HCT116 (cell line): ENCODE data around the gene ZNF367. TPM values are rescaled to one million over a fixed set of nuclear protein-coding genes. Genes with fewer than 3 reads are reported as not detected.
A peak's percentile ranks its signal among the peaks of the same experiment; 100 is the strongest.

ENCODE experiments used
- ATAC-seq: fragments of 200-7000 bp; cut with Tn5 transposase; 2 replicates; pipeline ENCODE4 v1.9.1; 2020; ENCODE audit warnings: mild to moderate bottlenecking, moderate library complexity
- BruUV-seq: library from RNA; stranded (reverse); fragments of 400-500 nt; replicated peaks from 2 replicates; lab custom pipeline; 2021; lab: Mats Ljungman, UMichigan
- CTCF ChIA-PET: fragments of 300-600 bp; sonication (Branson Sonifier 250); formaldehyde crosslinking; loops from one replicate; lab custom pipeline; 2021; ENCODE audit warnings: antibody characterized with exemption; lab: Charles Lee
- POLR2A ChIA-PET: fragments of 300-600, 350-600 bp; sonication (Branson Sonifier 250); formaldehyde crosslinking; loops from one replicate; lab custom pipeline; 2021; ENCODE audit warnings: antibody characterized with exemption; lab: Charles Lee
- RAD21 ChIA-PET, 2 experiments: fragments of 300-600 bp; sonication (Branson Sonifier 250); formaldehyde crosslinking; loops; one replicate each; lab custom pipeline; 2023; ENCODE audit warnings: low total read pairs in 2 of 2; ENCODE audit not compliant: uncharacterized antibody in 2 of 2, unreplicated experiment in 2 of 2, low non-redundant PET in 1 of 2; lab: Charles Lee
- DNase-seq: peaks from one replicate; pipeline ENCODE4 v3.0.0-alpha.2; 2010; ENCODE audit warnings: low read depth, low spot score
- H2AFZ ChIP-seq: fragments of 200-600 bp; shearing (Covaris generic), sonication (generic); 2 replicates; pipeline ENCODE4 v1.6.1; 2017; ENCODE audit warnings: low read depth, mixed run types, mixed read lengths, antibody characterized with exemption, low read length; ENCODE audit not compliant: poor library complexity, severe bottlenecking
- H3K27ac ChIP-seq: 2 replicates; pipeline ENCODE4 v1.5.1; 2012; ENCODE audit warnings: low read depth, low read length
- H3K27me3 ChIP-seq: fragments of 200-600 bp; sonication (generic); 2 replicates; pipeline ENCODE4 v1.6.1; 2016; ENCODE audit warnings: mixed run types, low read length, mixed read lengths; ENCODE audit not compliant: insufficient read depth
- H3K36me3 ChIP-seq, 2 experiments: fragments of 200-500 bp in 1 of 2; fragments of 200-600 bp in 1 of 2; sonication (Bioruptor generic) in 1 of 2; sonication (generic) in 1 of 2; 2 replicates each; pipeline versions ENCODE4 v1.5.1 to v1.6.1; 2014 to 2016; ENCODE audit warnings: low read length in 2 of 2, inconsistent platforms in 1 of 2, mixed read lengths in 1 of 2, mixed run types in 1 of 2; ENCODE audit not compliant: insufficient read depth in 2 of 2, control insufficient read depth in 1 of 2
- H3K4me1 ChIP-seq, 2 experiments: fragments of 200-600 bp in 1 of 2; sonication (generic) in 1 of 2; 2 replicates each; pipeline versions ENCODE4 v1.5.1 to v1.6.1; 2012 to 2017; ENCODE audit warnings: low read length in 2 of 2, inconsistent platforms in 1 of 2, mild to moderate bottlenecking in 1 of 2, mixed read lengths in 1 of 2, mixed run types in 1 of 2, moderate library complexity in 1 of 2; ENCODE audit not compliant: insufficient read depth in 2 of 2, control insufficient read depth in 1 of 2
- H3K4me2 ChIP-seq: fragments of 200-600 bp; sonication (generic); 2 replicates; pipeline ENCODE4 v1.6.1; 2017; ENCODE audit warnings: mixed run types, low read length, mixed read lengths
- H3K4me3 ChIP-seq, 2 experiments: fragments of 200-600 bp in 1 of 2; sonication (generic) in 1 of 2; replicated peaks in 1 of 2; 2 replicates each; pipeline ENCODE4 v1.5.1; 2011 to 2016; ENCODE audit warnings: low read length in 2 of 2, control low read depth in 1 of 2, low read depth in 1 of 2, mild to moderate bottlenecking in 1 of 2, mixed read lengths in 1 of 2, mixed run types in 1 of 2
- H3K79me2 ChIP-seq: fragments of 200-600 bp; sonication (generic); 2 replicates; pipeline ENCODE4 v1.6.1; 2017; ENCODE audit warnings: mild to moderate bottlenecking, mixed run types, low read length, moderate library complexity, mixed read lengths; ENCODE audit not compliant: insufficient read depth
- H3K9ac ChIP-seq: fragments of 200-600 bp; sonication (generic); 2 replicates; pipeline ENCODE4 v1.6.1; 2016; ENCODE audit warnings: low read length, mixed read lengths
- H3K9me2 ChIP-seq: fragments of 200-600 bp; sonication (generic), shearing (Covaris generic); 2 replicates; pipeline ENCODE4 v1.6.1; 2017; ENCODE audit warnings: mixed run types, mild to moderate bottlenecking, moderate library complexity; ENCODE audit not compliant: insufficient read depth
- H3K9me3 ChIP-seq, 2 experiments: fragments of 200-500 bp in 1 of 2; fragments of 200-600 bp in 1 of 2; sonication (Bioruptor generic) in 1 of 2; sonication (generic) in 1 of 2; 2 replicates each; pipeline ENCODE4 v1.6.1; 2014 to 2017; ENCODE audit warnings: low read length in 2 of 2, mixed read lengths in 2 of 2, inconsistent platforms in 1 of 2, low read depth in 1 of 2, mild to moderate bottlenecking in 1 of 2, mixed run types in 1 of 2, moderate library complexity in 1 of 2; ENCODE audit not compliant: control insufficient read depth in 1 of 2, insufficient read depth in 1 of 2
- H4K20me1 ChIP-seq: fragments of 200-600 bp; sonication (generic), shearing (Covaris generic); 2 replicates; pipeline ENCODE4 v1.6.1; 2017; ENCODE audit warnings: mixed run types, mild to moderate bottlenecking, moderate library complexity; ENCODE audit not compliant: insufficient read depth
- CTCF ChIP-seq, 3 experiments: fragments of 200-600 bp in 1 of 3; sonication (generic) in 1 of 3; IDR thresholded peaks in 2 of 3; conservative IDR thresholded peaks in 1 of 3; 2 replicates each; pipeline ENCODE4 v1.5.1; 2012 to 2017; ENCODE audit warnings: low read depth in 2 of 3, low read length in 2 of 3, antibody characterized with exemption in 1 of 3, borderline replicate concordance in 1 of 3, control low read depth in 1 of 3, mild to moderate bottlenecking in 1 of 3, mixed read lengths in 1 of 3, mixed run types in 1 of 3, moderate library complexity in 1 of 3; ENCODE audit not compliant: insufficient read depth in 1 of 3
- EZH2phosphoT487 ChIP-seq: fragments of 200-600 bp; IDR thresholded peaks from 2 replicates; pipeline ENCODE4 v1.6.1; 2018; ENCODE audit warnings: antibody characterized with exemption, borderline replicate concordance
- FOSL1 ChIP-seq: IDR thresholded peaks from 2 replicates; pipeline ENCODE4 v1.6.1; 2012; ENCODE audit warnings: low read depth
- JUND ChIP-seq: IDR thresholded peaks from 2 replicates; pipeline ENCODE4 v1.6.1; 2012
- MAX ChIP-seq: IDR thresholded peaks from 2 replicates; pipeline ENCODE4 v1.6.1; 2012
- POLR2A ChIP-seq: IDR thresholded peaks from 2 replicates; pipeline ENCODE4 v1.7.0; 2011; ENCODE audit warnings: borderline replicate concordance; ENCODE audit not compliant: insufficient read depth, insufficient read length; ENCODE audit errors: extremely low read depth
- POLR2AphosphoS5 ChIP-seq: IDR thresholded peaks from 2 replicates; pipeline ENCODE4 v1.6.1; 2011; ENCODE audit warnings: mild to moderate bottlenecking, low read depth, low read length, moderate library complexity
- RAD21 ChIP-seq: IDR thresholded peaks from 2 replicates; pipeline ENCODE4 v1.6.1; 2012; ENCODE audit warnings: low read depth, mild to moderate bottlenecking
- SIN3A ChIP-seq: IDR thresholded peaks from 2 replicates; pipeline ENCODE4 v1.6.1; 2012; ENCODE audit warnings: low read depth
- SP1 ChIP-seq: IDR thresholded peaks from 2 replicates; pipeline ENCODE4 v1.6.1; 2012; ENCODE audit warnings: low read depth
- YY1 ChIP-seq: IDR thresholded peaks from 2 replicates; pipeline ENCODE4 v1.6.1; 2011; ENCODE audit warnings: low read length, low read depth, moderate library complexity, mild to moderate bottlenecking; ENCODE audit not compliant: insufficient replicate concordance; ENCODE audit errors: extremely low read depth
- ZBTB33 ChIP-seq: IDR thresholded peaks from 2 replicates; pipeline ENCODE4 v1.6.1; 2011; ENCODE audit warnings: mild to moderate bottlenecking, low read length, moderate library complexity; ENCODE audit not compliant: insufficient replicate concordance; ENCODE audit errors: extremely low read depth
- ZNF274 ChIP-seq: fragments of 200-500 bp; sonication (Bioruptor generic); IDR thresholded peaks from 2 replicates; pipeline ENCODE4 v1.6.1; 2014; ENCODE audit warnings: mild to moderate bottlenecking, low read depth, low read length, inconsistent platforms
- intact Hi-C: fragments of 100-400 bp; cut with micrococcal nuclease; formaldehyde crosslinking; loops from 2 replicates; pipeline ENCODE4 v1.10.0; 2022
- total RNA-seq: library from RNA; stranded (reverse); gene quantifications from one replicate; pipeline ENCODE4 v1.2.1, GENCODE V29; 2021; ENCODE audit not compliant: unreplicated experiment

Gene ZNF367
- total RNA-seq, 1 experiment from 2014 or later: 18.1 TPM

GRCh38 chr9:96457266-96457665, 39.1 kb upstream of the ZNF367 start:
- H3K27me3 ChIP-seq: no peaks in the 10 kb centered on the region
- no peak overlapping the region for H3K4me2 ChIP-seq
- intact Hi-C loops: no loop called here
- ChIA-PET RAD21 (interaction anchor here in 1 of 2 experiments (0.6 kb wide), 1 partner anchor 1044 kb away, joined by 3 read pairs; the partner anchor contains the start of gene TMOD1), POLR2A (interaction anchor here (0.6 kb wide), 1 partner anchor 77 kb away, joined by 3 read pairs; no protein-coding TSS in a partner anchor), CTCF (no interaction called here)
- no peak for ATAC-seq
- BruUV-seq: no TSS peak
- H3K4me1 ChIP-seq: peaks cover 0 to 9% of the 10 kb centered on the region in 2 experiments; a peak in 1 of 4 replicates
- H3K79me2 ChIP-seq: peaks cover 21% of the 10 kb centered on the region; the same call in 1 of the 2 replicates
- no peak overlapping the region for H3K4me3 ChIP-seq
- no peak for DNase-seq
- H3K27ac ChIP-seq: no peak overlapping the region
- H3K36me3 ChIP-seq: 0 out of 4 replicates have a peak, but pooled peaks cover 0 to 3% of the 10 kb centered on the region in 2 experiments
- H2AFZ ChIP-seq: no peak overlapping the region
- no peak overlapping the region for H3K9ac ChIP-seq
- H3K9me2 ChIP-seq: no peaks in the 10 kb centered on the region
- no peaks in the 10 kb centered on the region; the same call in 1 of the 2 replicates for H4K20me1 ChIP-seq
- no peaks in the 10 kb centered on the region for H3K9me3 ChIP-seq
- TF ChIP-seq YY1: no peak
- no peak for TF ChIP-seq SIN3A
- no peak for TF ChIP-seq EZH2phosphoT487
- TF ChIP-seq POLR2A: no peak
- TF ChIP-seq MAX: no peak
- TF ChIP-seq JUND: no peak
- no peak for TF ChIP-seq SP1
- TF ChIP-seq ZNF274: no peak
- no peak for TF ChIP-seq FOSL1
- TF ChIP-seq, all 23 proteins: peak for 0

GRCh38 chr9:96453625-96454024, 35.5 kb upstream of the ZNF367 start:
- DNase-seq: no peak
- Histone ChIP-seq H3K9me2 (no peaks in the 10 kb centered on the region), H3K4me2 (peak overlapping the region; percentile 14; the same call in 1 of the 2 replicates), H4K20me1 (no peaks in the 10 kb centered on the region; the same call in 1 of the 2 replicates), H3K36me3 (no peaks in the 10 kb centered on the region), H3K9ac (no peak overlapping the region), H3K4me3 (no peak overlapping the region), H3K27me3 (no peaks in the 10 kb centered on the region), H3K4me1 (peaks cover 4 to 31% of the 10 kb centered on the region in 2 experiments; a peak in 3 of 4 replicates), H3K79me2 (peaks cover 36% of the 10 kb centered on the region), H3K27ac (no peak overlapping the region), H3K9me3 (no peaks in the 10 kb centered on the region), H2AFZ (no peak overlapping the region)
- intact Hi-C loops: loop anchor here (1.0 to 5.0 kb wide), 2 partner anchors 33 to 214 kb away; no protein-coding TSS in a partner anchor
- RAD21 ChIA-PET: no interaction called here
- ATAC-seq: no peak
- POLR2A ChIA-PET: no interaction called here
- CTCF ChIA-PET: interaction anchor here (0.6 kb wide), 1 partner anchor 8 kb away, joined by 3 read pairs; no protein-coding TSS in a partner anchor
- no TSS peak for BruUV-seq
- TF ChIP-seq RAD21: peak; percentile 54; the same call in 1 of the 2 replicates
- no peak for TF ChIP-seq FOSL1
- peak; percentile 22 to 56 (median 51); a peak in 5 of 6 replicates for TF ChIP-seq CTCF (IDR thresholded peaks at IDR 0.05 in 2 of 3, conservative IDR thresholded peaks at IDR 0.05 in 1 of 3; ENCODE audit: borderline replicate concordance in 1 of 3, insufficient read depth in 1 of 3, low read depth in 2 of 3, low read length in 2 of 3)
- no peak for TF ChIP-seq ZBTB33
- no peak for TF ChIP-seq POLR2AphosphoS5
- TF ChIP-seq POLR2A: no peak
- TF ChIP-seq EZH2phosphoT487: no peak
